Smooth muscle cell (in vitro differentiated cells): ENCODE measurements around the gene GPATCH3. TPM values are rescaled to one million over a fixed set of nuclear protein-coding genes. Genes with fewer than 3 reads are reported as not detected.

ENCODE experiments used
- DNase-seq: peaks from one replicate; lab custom pipeline; 2025; ENCODE audit not compliant: unreplicated experiment; lab: John Stamatoyannopoulos, UW
- H2AFZ ChIP-seq: fragments of 200-600 bp; sonication (generic); 2 replicates; pipeline ENCODE4 v1.6.0; 2016; ENCODE audit warnings: antibody characterized with exemption, low read depth, mild to moderate bottlenecking
- H3F3A ChIP-seq: fragments of 200-600 bp; sonication (generic); 2 replicates; pipeline ENCODE4 v1.6.0; 2017; ENCODE audit warnings: antibody characterized with exemption, low read depth
- H3K27ac ChIP-seq: fragments of 200-600 bp; sonication (generic); 2 replicates; pipeline ENCODE4 v1.5.1; 2016; ENCODE audit warnings: low read depth, mild to moderate bottlenecking
- H3K27me3 ChIP-seq: fragments of 200-600 bp; sonication (generic); 2 replicates; pipeline ENCODE4 v1.6.1; 2016; ENCODE audit warnings: low read depth, mild to moderate bottlenecking
- H3K36me3 ChIP-seq: fragments of 200-600 bp; sonication (generic); 2 replicates; pipeline ENCODE4 v1.5.1; 2016; ENCODE audit warnings: low read depth
- H3K4me1 ChIP-seq: fragments of 200-600 bp; sonication (generic); 2 replicates; pipeline ENCODE4 v1.5.1; 2016; ENCODE audit warnings: low read depth
- H3K4me2 ChIP-seq: fragments of 200-600 bp; sonication (generic); 2 replicates; pipeline ENCODE4 v1.6.0; 2016; ENCODE audit warnings: mild to moderate bottlenecking
- H3K4me3 ChIP-seq: fragments of 200-600 bp; sonication (generic); 2 replicates; pipeline ENCODE4 v1.5.1; 2016; ENCODE audit warnings: mild to moderate bottlenecking
- H3K79me2 ChIP-seq: fragments of 200-600 bp; sonication (generic); 2 replicates; pipeline ENCODE4 v1.6.0; 2016; ENCODE audit warnings: low read depth, mild to moderate bottlenecking
- H3K9ac ChIP-seq: fragments of 200-600 bp; sonication (generic); 2 replicates; pipeline ENCODE4 v1.6.0; 2016; ENCODE audit warnings: low read depth
- H3K9me3 ChIP-seq: fragments of 200-600 bp; sonication (generic); replicated peaks from 2 replicates; pipeline ENCODE4 v1.5.1; 2016; ENCODE audit warnings: low read depth
- H4K20me1 ChIP-seq: fragments of 200-600 bp; sonication (generic); 2 replicates; pipeline ENCODE4 v1.6.0; 2016; ENCODE audit warnings: low read depth
- CTCF ChIP-seq: fragments of 200-600 bp; sonication (generic); IDR thresholded peaks from 2 replicates; pipeline ENCODE4 v1.5.1; 2017; ENCODE audit warnings: borderline replicate concordance, mild to moderate bottlenecking, antibody characterized with exemption; ENCODE audit not compliant: insufficient read depth, poor library complexity, severe bottlenecking
- WGBS: methylation state at CpG from one replicate; pipeline ENCODE4 v1.1.7; 2016; ENCODE audit warnings: low lambda C conversion rate; 5-methylcytosine and 5-hydroxymethylcytosine counted together
- polyA plus RNA-seq: library from polyadenylated mRNA; unstranded; fragments of >200 nt; fragmentation: Nextera tagmentation; extraction: Ambion mirVana; gene quantifications from 2 replicates; pipeline ENCODE4 v1.2.1, GENCODE V29; 2016
- total RNA-seq: library from RNA; depleted of rRNA; stranded (reverse); fragments of >200 nt; gene quantifications from 2 replicates; pipeline ENCODE4 v1.2.3, GENCODE V29; 2014

GPATCH3 gene
- total and polyA plus RNA-seq, 2 experiments from 2014 or later: 5.6 to 17.4 TPM

GRCh38 chr1:26864610-26865480 lies 35.4 kb downstream of the GPATCH3 start:
- Histone ChIP-seq H3K9me3 (no peaks in the 10 kb centered on the region), H3K4me3 (peak overlapping the region; percentile 59), H3K9ac (peak overlapping the region; percentile 79), H3K79me2 (no peaks in the 10 kb centered on the region), H3F3A (no peaks in the 10 kb centered on the region), H3K27ac (peak overlapping the region; percentile 92), H3K27me3 (no peaks in the 10 kb centered on the region), H4K20me1 (no peaks in the 10 kb centered on the region), H3K4me1 (peaks cover 15% of the 10 kb centered on the region), H3K36me3 (no peaks in the 10 kb centered on the region), H2AFZ (peak overlapping the region; percentile 77), H3K4me2 (peak overlapping the region; percentile 93)
- peak; percentile 92 for DNase-seq
- WGBS: under 1% methylated on average over 72 of the region's 75 CpGs
- no peak for TF ChIP-seq CTCF

- Histone ChIP-seq H3F3A (no peaks in the 10 kb centered on the region), H3K27ac (peak overlapping the region; percentile 65), H3K9ac (peak overlapping the region; percentile 61), H3K79me2 (no peaks in the 10 kb centered on the region), H3K4me1 (peaks cover 15% of the 10 kb centered on the region), H3K9me3 (no peaks in the 10 kb centered on the region), H4K20me1 (no peaks in the 10 kb centered on the region), H3K27me3 (no peaks in the 10 kb centered on the region), H3K36me3 (no peaks in the 10 kb centered on the region), H2AFZ (no peak overlapping the region), H3K4me3 (peak overlapping the region; percentile 59), H3K4me2 (peak overlapping the region; percentile 93)
- DNase-seq: no peak
- 70% methylated on average over 19 of the region's 20 CpGs for WGBS
- TF ChIP-seq CTCF: no peak
Observed at GRCh38 chr1:26863685-26864077, 36.6 kb downstream of the GPATCH3 start.

- WGBS: 60% methylated on average over 37 of the region's 37 CpGs
- Histone ChIP-seq H4K20me1 (no peaks in the 10 kb centered on the region), H3K4me1 (peaks cover 15% of the 10 kb centered on the region), H3K9me3 (no peaks in the 10 kb centered on the region), H3K79me2 (no peaks in the 10 kb centered on the region), H3K4me2 (peak within 1 kb of the TSS; percentile 93), H3K9ac (peak within 1 kb of the TSS; percentile 61), H3K27ac (peak within 1 kb of the TSS; percentile 78), H2AFZ (no peak within 1 kb of the TSS), H3K36me3 (no peaks in the 10 kb centered on the region), H3F3A (no peaks in the 10 kb centered on the region), H3K4me3 (peak within 1 kb of the TSS; percentile 59), H3K27me3 (no peaks in the 10 kb centered on the region)
- no peak for DNase-seq
- TF ChIP-seq CTCF: peak; percentile 40
Observed at GRCh38 chr1:26862781-26863684, 37.2 kb downstream of the GPATCH3 start, which contains the start of gene SFN. TSS of gene SFN (plus strand) at chr1:26863149. CDS start at chr1:26863213, 64 bp downstream.
